Stomach (tissue), 4 donors: ENCODE measurements around the gene PLEKHM3.

Experiments
- EP300 ChIP-seq: sonication (generic); formaldehyde crosslinking; IDR thresholded peaks from one replicate; pipeline ENCODE4 v1.6.1; 2017; ENCODE audit warnings: antibody characterized with exemption
- POLR2A ChIP-seq, 4 donors: fragments of 450-650 bp; IDR thresholded peaks; one replicate each; pipeline ENCODE4 v1.6.1; 2016; ENCODE audit warnings: antibody characterized with exemption in 4 of 4, control low read depth in 2 of 4, mild to moderate bottlenecking in 1 of 4, moderate library complexity in 1 of 4
- TF ChIP-seq, protein P1 (sequence below), 7 experiments: fragments of 450-650 bp in 4 of 7; fragments of 200-600 bp in 3 of 7; sonication (generic) in 3 of 7; IDR thresholded peaks; one replicate each; pipeline ENCODE4 v1.5.1; 2016 to 2019; ENCODE audit warnings: antibody characterized with exemption in 7 of 7, control low read depth in 2 of 7, mild to moderate bottlenecking in 1 of 7

- TF ChIP-seq, protein P1, sequence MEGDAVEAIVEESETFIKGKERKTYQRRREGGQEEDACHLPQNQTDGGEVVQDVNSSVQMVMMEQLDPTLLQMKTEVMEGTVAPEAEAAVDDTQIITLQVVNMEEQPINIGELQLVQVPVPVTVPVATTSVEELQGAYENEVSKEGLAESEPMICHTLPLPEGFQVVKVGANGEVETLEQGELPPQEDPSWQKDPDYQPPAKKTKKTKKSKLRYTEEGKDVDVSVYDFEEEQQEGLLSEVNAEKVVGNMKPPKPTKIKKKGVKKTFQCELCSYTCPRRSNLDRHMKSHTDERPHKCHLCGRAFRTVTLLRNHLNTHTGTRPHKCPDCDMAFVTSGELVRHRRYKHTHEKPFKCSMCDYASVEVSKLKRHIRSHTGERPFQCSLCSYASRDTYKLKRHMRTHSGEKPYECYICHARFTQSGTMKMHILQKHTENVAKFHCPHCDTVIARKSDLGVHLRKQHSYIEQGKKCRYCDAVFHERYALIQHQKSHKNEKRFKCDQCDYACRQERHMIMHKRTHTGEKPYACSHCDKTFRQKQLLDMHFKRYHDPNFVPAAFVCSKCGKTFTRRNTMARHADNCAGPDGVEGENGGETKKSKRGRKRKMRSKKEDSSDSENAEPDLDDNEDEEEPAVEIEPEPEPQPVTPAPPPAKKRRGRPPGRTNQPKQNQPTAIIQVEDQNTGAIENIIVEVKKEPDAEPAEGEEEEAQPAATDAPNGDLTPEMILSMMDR (IDR thresholded peaks at IDR 0.05): no peak
- no peak for TF ChIP-seq POLR2A (IDR thresholded peaks at IDR 0.05)
- TF ChIP-seq EP300: no peak
These were observed 86.4 kb downstream of the PLEKHM3 start for GRCh38 chr2:207938886-207939285.
